BLaER1 treated with 17β-estradiol and CSF1 and Interleukin-3, amounts not matched to agents 10 nM and 100 nM (cell line): ENCODE results near the gene C22orf23.

ENCODE experiments used
- H3K27ac ChIP-seq, 11 experiments: shearing (Covaris generic); formaldehyde crosslinking; 2 replicates each; pipeline ENCODE4 v1.8.1; 2022
- H3K27me3 ChIP-seq, 11 experiments: shearing (Covaris generic); formaldehyde crosslinking; 2 replicates each; pipeline ENCODE4 v1.8.1; 2022
- H3K36me3 ChIP-seq, 11 experiments: shearing (Covaris generic); formaldehyde crosslinking; 2 replicates each; pipeline ENCODE4 v1.8.1; 2022
- H3K4me1 ChIP-seq, 10 experiments: shearing (Covaris generic); formaldehyde crosslinking; 2 replicates each; pipeline ENCODE4 v1.8.1; 2022
- H3K4me2 ChIP-seq, 11 experiments: shearing (Covaris generic); formaldehyde crosslinking; 2 replicates each; pipeline ENCODE4 v1.8.1; 2022
- H3K4me3 ChIP-seq, 10 experiments: shearing (Covaris generic); formaldehyde crosslinking; 2 replicates each; pipeline ENCODE4 v1.8.1; 2022
- H3K9ac ChIP-seq, 11 experiments: shearing (Covaris generic); formaldehyde crosslinking; 2 replicates each; pipeline ENCODE4 v1.8.1; 2022
- H3K9me3 ChIP-seq, 11 experiments: shearing (Covaris generic); formaldehyde crosslinking; replicated peaks in 1 of 11; 2 replicates each; pipeline ENCODE4 v1.8.1; 2022
- H4K20me1 ChIP-seq, 11 experiments: shearing (Covaris generic); formaldehyde crosslinking; 2 replicates each; pipeline ENCODE4 v1.8.1; 2022
- Cebpa-rat ChIP-seq, 11 experiments: shearing (Covaris generic); IDR thresholded peaks; 2 replicates each; pipeline ENCODE4 v1.8.1; 2022

The C22orf23 gene

DNA sequence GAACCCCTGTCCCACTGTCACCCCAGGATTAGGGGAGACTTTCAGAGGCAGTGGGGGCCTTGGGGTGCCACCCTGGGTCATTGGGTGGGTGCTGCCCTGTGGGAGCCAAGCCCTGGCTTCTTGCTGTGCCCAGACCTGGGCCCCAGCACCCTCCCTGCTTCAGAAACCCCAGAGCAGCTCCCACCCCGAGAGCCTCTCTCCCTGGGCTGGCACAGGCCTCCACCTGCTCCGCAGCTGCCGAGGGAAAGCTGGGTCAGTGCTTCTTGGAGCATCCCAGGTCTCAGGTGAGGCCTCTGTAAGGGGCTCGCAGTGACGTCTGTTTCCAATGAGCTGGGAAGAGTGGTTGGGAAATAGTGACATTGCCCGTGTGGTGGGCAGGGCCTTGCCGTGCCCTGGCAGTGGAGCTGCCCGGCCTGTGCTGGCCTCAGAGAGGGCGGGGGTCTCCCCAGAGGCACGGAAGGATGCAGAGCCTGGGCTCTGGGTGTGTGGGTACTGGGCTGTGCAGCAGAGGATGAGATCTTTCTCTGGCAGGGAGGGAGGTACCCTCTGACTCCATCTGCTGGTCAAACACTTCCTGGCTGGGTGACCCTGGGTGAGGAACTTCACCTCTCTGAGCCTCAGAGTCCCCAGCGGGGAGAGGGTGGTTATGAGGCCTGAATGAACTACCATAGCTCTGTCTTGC lies 23.0 kb downstream of the C22orf23 start:
- no peak for TF ChIP-seq Cebpa-rat (IDR thresholded peaks at IDR 0.05)
- Histone ChIP-seq H3K9ac (peak overlapping the region in 9 of 11 experiments; percentile 10 to 65 (median 39); a peak in 13 of 22 replicates), H3K27ac (peak overlapping the region in 8 of 11 experiments; percentile 7 to 62 (median 32); a peak in 10 of 22 replicates), H3K4me2 (peak overlapping the region; percentile 14 to 98 (median 76)), H3K4me1 (peaks cover 56 to 98% (median 93%) of the 10 kb centered on the region in 10 experiments), H3K27me3 (peaks cover 0 to 8% (median 0%) of the 10 kb centered on the region in 11 experiments; a peak in 2 of 22 replicates), H3K9me3 (no peaks in the 10 kb centered on the region), H3K4me3 (0 out of 20 replicates have a peak overlapping the region, but pooled peaks of 1 of the 10 experiments have one; percentile 6), H3K36me3 (peaks cover 28 to 71% (median 52%) of the 10 kb centered on the region in 11 experiments), H4K20me1 (peaks cover 0 to 83% (median 61%) of the 10 kb centered on the region in 11 experiments; a peak in 21 of 22 replicates)

GRCh38 chr22:37929390-37929789 lies 24.0 kb downstream of the C22orf23 start:
- peak overlapping the region in 8 of 11 experiments; percentile 33 to 98 (median 92); a peak in 16 of 22 replicates for H3K4me2 ChIP-seq
- no peak overlapping the region for H3K4me3 ChIP-seq
- no peak for TF ChIP-seq Cebpa-rat (IDR thresholded peaks at IDR 0.05)
- H3K27ac ChIP-seq: peak overlapping the region in 4 of 11 experiments; percentile 7 to 62 (median 41); a peak in 3 of 22 replicates
- H3K4me1 ChIP-seq: peaks cover 64 to 100% (median 99%) of the 10 kb centered on the region in 10 experiments
- H4K20me1 ChIP-seq: peaks cover 0 to 93% (median 68%) of the 10 kb centered on the region in 11 experiments; a peak in 21 of 22 replicates
- no peaks in the 10 kb centered on the region for H3K9me3 ChIP-seq
- peaks cover 28 to 72% (median 52%) of the 10 kb centered on the region in 11 experiments for H3K36me3 ChIP-seq
- peak overlapping the region in 5 of 11 experiments; percentile 12 to 65 (median 52); a peak in 9 of 22 replicates for H3K9ac ChIP-seq
- H3K27me3 ChIP-seq: peaks cover 0 to 8% (median 0%) of the 10 kb centered on the region in 11 experiments; a peak in 2 of 22 replicates

- Histone ChIP-seq H3K27me3 (peaks cover 0 to 8% (median 0%) of the 10 kb centered on the region in 11 experiments; a peak in 2 of 22 replicates), H3K9ac (peak overlapping the region in 7 of 11 experiments; percentile 30 to 74 (median 60); a peak in 12 of 22 replicates), H4K20me1 (peaks cover 0 to 95% (median 60%) of the 10 kb centered on the region in 11 experiments; a peak in 21 of 22 replicates), H3K4me2 (peak overlapping the region; percentile 77 to 99 (median 91)), H3K4me3 (peak overlapping the region in 3 of 10 experiments; percentile 52 to 62 (median 54); a peak in 3 of 20 replicates), H3K36me3 (peaks cover 19 to 80% (median 46%) of the 10 kb centered on the region in 11 experiments), H3K4me1 (peaks cover 52 to 100% (median 95%) of the 10 kb centered on the region in 10 experiments), H3K9me3 (no peaks in the 10 kb centered on the region), H3K27ac (peak overlapping the region in 4 of 11 experiments; percentile 29 to 65 (median 44); a peak in 7 of 22 replicates)
- TF ChIP-seq Cebpa-rat (IDR thresholded peaks at IDR 0.05): no peak
These were observed 25.8 kb downstream of the C22orf23 start for GRCh38 chr22:37927637-37927936.

DNA sequence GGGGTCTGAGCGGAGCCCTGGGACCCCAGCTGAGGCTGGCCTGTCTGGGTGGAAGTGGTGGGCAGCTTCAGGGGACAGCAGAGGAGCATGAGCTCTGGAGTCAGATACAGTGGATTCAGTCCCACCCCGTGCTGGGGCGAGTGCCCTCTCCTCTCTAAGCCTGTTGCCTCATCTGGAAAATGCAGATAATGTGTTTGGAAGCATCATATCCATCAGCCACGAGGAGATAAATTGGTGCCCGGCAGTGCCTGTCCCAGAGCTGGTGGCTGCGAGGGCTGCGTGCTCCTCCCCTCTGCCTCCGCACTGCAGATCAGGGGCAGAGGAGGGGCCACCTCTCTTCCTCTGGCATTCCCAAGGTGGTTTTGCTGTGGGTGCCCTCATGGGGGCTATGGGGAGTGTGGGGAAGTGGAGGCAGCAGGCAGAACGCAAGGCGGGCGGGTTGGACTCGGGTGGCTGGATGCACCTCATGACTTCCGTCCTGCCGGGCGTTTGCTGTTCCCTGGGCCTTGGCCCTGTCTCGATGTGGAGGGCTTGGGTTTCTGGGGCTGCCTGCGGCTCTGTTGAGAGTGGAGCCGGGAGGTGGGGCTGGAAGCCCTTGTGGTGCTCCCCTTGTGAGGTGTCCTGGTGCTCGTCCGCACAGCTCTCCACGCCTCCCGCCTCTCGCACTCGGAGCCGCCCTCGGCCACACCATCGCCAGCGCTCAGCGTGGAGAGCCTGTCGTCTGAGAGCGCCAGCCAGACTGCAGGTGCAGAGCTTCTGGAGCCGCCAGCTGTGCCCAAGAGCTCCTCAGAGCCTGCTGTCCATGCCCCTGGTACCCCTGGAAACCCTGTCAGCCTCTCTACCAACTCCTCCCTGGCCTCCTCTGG lies 26.4 kb downstream of the C22orf23 start:
- no peaks in the 10 kb centered on the region for H3K9me3 ChIP-seq
- H3K36me3 ChIP-seq: peaks cover 15 to 75% (median 41%) of the 10 kb centered on the region in 11 experiments
- H3K27ac ChIP-seq: peak overlapping the region in 6 of 11 experiments; percentile 1 to 65 (median 36); a peak in 12 of 22 replicates
- peak overlapping the region in 10 of 11 experiments; percentile 30 to 74 (median 52); a peak in 17 of 22 replicates for H3K9ac ChIP-seq
- H3K27me3 ChIP-seq: peaks cover 0 to 8% (median 0%) of the 10 kb centered on the region in 11 experiments; a peak in 2 of 22 replicates
- peaks cover 0 to 89% (median 58%) of the 10 kb centered on the region in 11 experiments; a peak in 21 of 22 replicates for H4K20me1 ChIP-seq
- H3K4me1 ChIP-seq: peaks cover 52 to 96% (median 90%) of the 10 kb centered on the region in 10 experiments
- TF ChIP-seq Cebpa-rat (IDR thresholded peaks at IDR 0.05): no peak
- H3K4me2 ChIP-seq: peak overlapping the region; percentile 77 to 99 (median 91)
- peak overlapping the region in 7 of 10 experiments; percentile 1 to 62 (median 30); a peak in 13 of 20 replicates for H3K4me3 ChIP-seq

GRCh38 chr22:37926358-37926757 lies 27.0 kb downstream of the C22orf23 start:
- Histone ChIP-seq H3K27me3 (peaks cover 0 to 8% (median 0%) of the 10 kb centered on the region in 11 experiments; a peak in 2 of 22 replicates), H4K20me1 (peaks cover 0 to 82% (median 52%) of the 10 kb centered on the region in 11 experiments; a peak in 21 of 22 replicates), H3K4me3 (peak overlapping the region in 7 of 10 experiments; percentile 1 to 62 (median 30); a peak in 10 of 20 replicates), H3K4me1 (peaks cover 52 to 96% (median 90%) of the 10 kb centered on the region in 10 experiments), H3K36me3 (peaks cover 15 to 72% (median 45%) of the 10 kb centered on the region in 11 experiments), H3K9ac (peak overlapping the region in 9 of 11 experiments; percentile 30 to 74 (median 52); a peak in 17 of 22 replicates), H3K27ac (peak overlapping the region in 6 of 11 experiments; percentile 1 to 65 (median 36); a peak in 12 of 22 replicates), H3K9me3 (no peaks in the 10 kb centered on the region), H3K4me2 (peak overlapping the region; percentile 77 to 99 (median 91))
- TF ChIP-seq Cebpa-rat (IDR thresholded peaks at IDR 0.05): no peak

- Histone ChIP-seq H3K36me3 (peaks cover 19 to 73% (median 51%) of the 10 kb centered on the region in 11 experiments), H3K27ac (peak overlapping the region in 6 of 11 experiments; percentile 25 to 65 (median 42); a peak in 9 of 22 replicates), H3K27me3 (peaks cover 0 to 8% (median 0%) of the 10 kb centered on the region in 11 experiments; a peak in 2 of 22 replicates), H3K4me1 (peaks cover 48 to 96% (median 90%) of the 10 kb centered on the region in 10 experiments), H3K9ac (peak overlapping the region in 9 of 11 experiments; percentile 15 to 74 (median 52); a peak in 14 of 22 replicates), H4K20me1 (peaks cover 0 to 76% (median 46%) of the 10 kb centered on the region in 11 experiments; a peak in 20 of 22 replicates), H3K9me3 (no peaks in the 10 kb centered on the region), H3K4me2 (peak overlapping the region; percentile 77 to 99 (median 91)), H3K4me3 (peak overlapping the region in 7 of 10 experiments; percentile 24 to 62 (median 33); a peak in 11 of 20 replicates)
- no peak for TF ChIP-seq Cebpa-rat (IDR thresholded peaks at IDR 0.05)
These were observed 27.6 kb downstream of the C22orf23 start for GRCh38 chr22:37925767-37926166.

GRCh38 chr22:37925330-37925729 lies 28.1 kb downstream of the C22orf23 start:
- H3K36me3 ChIP-seq: peaks cover 19 to 73% (median 56%) of the 10 kb centered on the region in 11 experiments
- no peak for TF ChIP-seq Cebpa-rat (IDR thresholded peaks at IDR 0.05)
- peak overlapping the region; percentile 77 to 99 (median 91) for H3K4me2 ChIP-seq
- H3K4me3 ChIP-seq: peak overlapping the region in 7 of 10 experiments; percentile 24 to 62 (median 33); a peak in 12 of 20 replicates
- H3K27me3 ChIP-seq: peaks cover 0 to 8% (median 0%) of the 10 kb centered on the region in 11 experiments; a peak in 2 of 22 replicates
- H3K9me3 ChIP-seq: no peaks in the 10 kb centered on the region
- H3K9ac ChIP-seq: peak overlapping the region in 10 of 11 experiments; percentile 11 to 74 (median 50); a peak in 16 of 22 replicates
- H4K20me1 ChIP-seq: peaks cover 0 to 72% (median 43%) of the 10 kb centered on the region in 11 experiments; a peak in 20 of 22 replicates
- H3K27ac ChIP-seq: peak overlapping the region in 6 of 11 experiments; percentile 29 to 65 (median 46); a peak in 11 of 22 replicates
- H3K4me1 ChIP-seq: peaks cover 48 to 96% (median 90%) of the 10 kb centered on the region in 10 experiments
